ENCODE measurements around the gene PI16. TPM values are rescaled to one million over a fixed set of nuclear protein-coding genes. Genes with fewer than 3 reads are reported as not detected.
A peak's percentile ranks its signal among the peaks of the same experiment; 100 is the strongest.

PI16 gene
- total RNA-seq, 4 donors from 2014 or later = 44.8 to 64.3 (median 56.9) TPM

DNA sequence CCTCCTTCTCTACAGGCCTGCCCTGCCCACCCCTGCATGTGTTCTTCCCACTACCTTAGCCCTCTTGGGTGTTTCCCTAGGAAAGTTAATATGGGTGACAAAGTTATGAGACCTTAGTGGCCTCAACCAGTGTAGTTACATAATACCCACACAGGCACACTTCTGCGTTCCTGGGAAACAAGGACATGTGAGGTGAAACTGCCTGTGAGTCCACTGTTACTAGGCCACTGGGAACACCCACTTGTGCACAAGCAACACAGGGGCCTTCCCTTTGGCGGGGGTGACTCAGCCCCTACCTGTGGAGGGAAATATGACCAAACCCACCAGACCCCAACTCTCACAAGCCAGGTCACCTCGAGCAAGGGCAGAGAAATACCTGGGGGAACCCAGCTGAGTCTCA is 12.8 kb downstream of the PI16 start:
- WGBS = 92% methylated on average over 2 of the region's 3 CpGs
- no peak overlapping the region for H3K27ac ChIP-seq (replicated peaks in 1 of 4)
- TF ChIP-seq, protein P1, sequence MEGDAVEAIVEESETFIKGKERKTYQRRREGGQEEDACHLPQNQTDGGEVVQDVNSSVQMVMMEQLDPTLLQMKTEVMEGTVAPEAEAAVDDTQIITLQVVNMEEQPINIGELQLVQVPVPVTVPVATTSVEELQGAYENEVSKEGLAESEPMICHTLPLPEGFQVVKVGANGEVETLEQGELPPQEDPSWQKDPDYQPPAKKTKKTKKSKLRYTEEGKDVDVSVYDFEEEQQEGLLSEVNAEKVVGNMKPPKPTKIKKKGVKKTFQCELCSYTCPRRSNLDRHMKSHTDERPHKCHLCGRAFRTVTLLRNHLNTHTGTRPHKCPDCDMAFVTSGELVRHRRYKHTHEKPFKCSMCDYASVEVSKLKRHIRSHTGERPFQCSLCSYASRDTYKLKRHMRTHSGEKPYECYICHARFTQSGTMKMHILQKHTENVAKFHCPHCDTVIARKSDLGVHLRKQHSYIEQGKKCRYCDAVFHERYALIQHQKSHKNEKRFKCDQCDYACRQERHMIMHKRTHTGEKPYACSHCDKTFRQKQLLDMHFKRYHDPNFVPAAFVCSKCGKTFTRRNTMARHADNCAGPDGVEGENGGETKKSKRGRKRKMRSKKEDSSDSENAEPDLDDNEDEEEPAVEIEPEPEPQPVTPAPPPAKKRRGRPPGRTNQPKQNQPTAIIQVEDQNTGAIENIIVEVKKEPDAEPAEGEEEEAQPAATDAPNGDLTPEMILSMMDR (IDR thresholded peaks at IDR 0.05) = no peak
- TF ChIP-seq EP300 (IDR thresholded peaks at IDR 0.05) (no peak), POLR2A (IDR thresholded peaks at IDR 0.05; ENCODE audit: low read depth) (no peak), POLR2AphosphoS5 (IDR thresholded peaks at IDR 0.05) (no peak)
- H3K36me3 ChIP-seq = peaks cover 54 to 63% (median 60%) of the 10 kb centered on the region in 4 donors
- H3K9me3 ChIP-seq = no peaks in the 10 kb centered on the region
- H3K4me3 ChIP-seq = no peak overlapping the region
- H3K4me1 ChIP-seq = peaks cover 24 to 53% (median 33%) of the 10 kb centered on the region in 4 donors
- intact Hi-C loops (cut with DNase I) = no loop called here
- no peaks in the 10 kb centered on the region for H3K27me3 ChIP-seq
- DNase-seq (ENCODE audit: extremely low spot score) = no peak

DNA sequence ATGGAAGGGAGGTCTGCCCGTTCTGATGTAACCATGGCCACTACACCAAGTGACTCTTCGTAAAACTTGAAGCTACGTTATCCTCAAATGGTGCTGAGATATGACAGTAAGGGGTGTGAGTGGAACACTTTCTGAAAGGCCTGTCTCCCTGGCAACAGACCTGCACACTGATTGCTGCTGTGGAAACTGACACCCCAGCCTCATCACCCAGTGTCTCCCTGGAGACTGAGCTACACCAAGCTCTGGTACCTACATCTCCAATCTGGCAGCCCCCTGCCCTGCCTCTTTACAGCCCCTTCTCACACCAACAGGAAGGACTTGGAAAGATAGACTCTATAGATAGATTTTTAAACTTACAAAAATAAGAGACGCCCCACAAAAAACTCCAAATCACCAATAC is 13.2 kb downstream of the PI16 start:
- peaks cover 59 to 68% (median 65%) of the 10 kb centered on the region in 4 donors for H3K36me3 ChIP-seq

DNA sequence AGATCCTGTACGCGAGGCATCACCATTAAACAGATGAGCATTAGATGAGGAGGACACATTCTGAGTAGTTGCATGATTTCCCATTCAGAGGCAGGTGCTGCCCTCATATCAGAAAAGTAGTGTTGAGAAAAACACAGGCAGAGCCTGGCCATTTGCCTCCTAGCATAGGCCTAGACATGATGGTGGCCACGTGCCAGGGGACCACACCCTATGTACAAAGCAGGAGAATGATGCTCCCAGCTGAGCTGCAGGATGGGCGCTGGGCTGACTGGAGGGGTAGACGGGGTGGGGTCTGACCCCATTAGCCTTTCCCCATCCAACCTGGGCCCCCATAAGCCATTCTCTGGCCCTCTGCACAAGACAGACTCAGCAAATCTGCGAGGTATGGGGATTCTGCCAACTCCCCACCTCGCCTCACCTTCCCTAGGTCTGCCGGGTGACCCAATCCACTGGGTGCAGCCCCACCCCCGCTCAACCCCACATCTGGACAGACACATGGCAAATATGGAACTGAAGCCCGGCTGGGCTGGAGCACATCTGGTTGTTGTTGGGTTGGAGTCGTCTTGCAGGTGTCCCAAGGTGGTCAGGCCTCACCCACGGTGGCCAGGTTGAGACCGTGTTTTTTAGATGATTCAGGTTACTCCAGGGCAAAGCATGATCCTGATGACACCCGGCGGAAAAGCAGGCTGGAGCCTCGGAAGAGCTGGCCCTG is 13.9 kb downstream of the PI16 start:
- Histone ChIP-seq H3K27ac (replicated peaks in 1 of 4) (no peak overlapping the region), H3K27me3 (no peaks in the 10 kb centered on the region), H3K4me1 (peaks cover 22 to 60% (median 33%) of the 10 kb centered on the region in 4 donors), H3K36me3 (peaks cover 65 to 74% (median 71%) of the 10 kb centered on the region in 4 donors), H3K4me3 (no peak overlapping the region), H3K9me3 (no peaks in the 10 kb centered on the region)
- WGBS = 83% methylated on average over 16 of the region's 16 CpGs
- intact Hi-C loops (cut with DNase I) = no loop called here
- no peak for DNase-seq (ENCODE audit: extremely low spot score)
- TF ChIP-seq, protein P1 (IDR thresholded peaks at IDR 0.05) = no peak
- TF ChIP-seq POLR2A (IDR thresholded peaks at IDR 0.05; ENCODE audit: low read depth) = no peak
- TF ChIP-seq EP300 (IDR thresholded peaks at IDR 0.05) = no peak
- no peak for TF ChIP-seq POLR2AphosphoS5 (IDR thresholded peaks at IDR 0.05)

More for the DNA sequence above, 13.2 kb downstream of the PI16 start:
- Histone ChIP-seq H3K27ac (replicated peaks in 1 of 4) (no peak overlapping the region), H3K4me1 (peaks cover 27 to 58% (median 33%) of the 10 kb centered on the region in 4 donors), H3K4me3 (no peak overlapping the region), H3K9me3 (no peaks in the 10 kb centered on the region), H3K27me3 (no peaks in the 10 kb centered on the region)
- 72% methylated on average over 4 of the region's 4 CpGs for WGBS
- TF ChIP-seq, protein P1 (IDR thresholded peaks at IDR 0.05) = no peak
- no peak for TF ChIP-seq EP300 (IDR thresholded peaks at IDR 0.05)
- TF ChIP-seq POLR2AphosphoS5 (IDR thresholded peaks at IDR 0.05) = no peak
- TF ChIP-seq POLR2A (IDR thresholded peaks at IDR 0.05; ENCODE audit: low read depth) = no peak
- no peak for DNase-seq (ENCODE audit: extremely low spot score)
- intact Hi-C loops (cut with DNase I) = no loop called here

DNA sequence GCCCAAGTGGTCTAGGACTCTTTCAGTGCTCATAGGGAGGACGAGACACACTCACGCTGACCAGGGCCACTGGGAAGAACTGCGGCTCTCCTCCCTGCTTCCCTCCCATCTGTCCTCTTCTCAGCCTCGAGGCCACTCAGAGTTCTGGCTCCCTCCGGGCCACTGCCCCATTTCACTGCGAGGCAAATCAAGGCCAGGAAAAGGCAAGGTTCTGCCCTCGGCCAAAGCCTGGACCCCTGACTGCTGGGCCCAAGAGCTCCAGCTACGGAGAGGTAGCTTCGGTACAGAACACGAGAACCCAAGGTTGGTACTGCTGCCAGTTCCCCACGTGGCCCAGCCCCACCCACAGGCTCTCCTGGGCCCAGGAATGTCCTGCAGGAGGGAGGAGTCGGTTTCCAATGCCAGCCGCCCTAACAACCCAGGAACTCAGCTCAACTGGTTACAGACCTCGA is 14.7 kb downstream of the PI16 start:
- Histone ChIP-seq H3K4me3 (no peak overlapping the region), H3K27ac (replicated peaks in 1 of 4) (peak overlapping the region in 1 of 4 donors; percentile 1), H3K27me3 (no peaks in the 10 kb centered on the region), H3K9me3 (no peaks in the 10 kb centered on the region), H3K36me3 (peaks cover 74 to 83% (median 80%) of the 10 kb centered on the region in 4 donors), H3K4me1 (peaks cover 14 to 57% (median 27%) of the 10 kb centered on the region in 4 donors)
- 82% methylated on average over 13 of the region's 14 CpGs for WGBS
- no peak for DNase-seq (ENCODE audit: extremely low spot score)
- intact Hi-C loops (cut with DNase I) = no loop called here
- TF ChIP-seq, protein P1 (IDR thresholded peaks at IDR 0.05) = no peak
